ENCODE results near the gene PTPN1.
"Not testable (repeated sequence)": the region's sequence is repeated elsewhere in the genome, so short reads cannot be mapped to it uniquely, and the experiment has no call there.

The PTPN1 gene

GRCh38 chr20:50620459-50620858 lies 110.3 kb downstream of the PTPN1 start:
- DNase-seq = not testable (repeated sequence)

GRCh38 chr20:50621068-50621665 lies 111.0 kb downstream of the PTPN1 start:
- DNase-seq = no peak

- no peak for DNase-seq
Observed at GRCh38 chr20:50624351-50625016, 114.3 kb downstream of the PTPN1 start.

GRCh38 chr20:50625986-50626677 lies 115.9 kb downstream of the PTPN1 start:
- DNase-seq = no peak

GRCh38 chr20:50627747-50628146 lies 117.6 kb downstream of the PTPN1 start:
- DNase-seq = no peak

GRCh38 chr20:50628332-50628731 lies 118.1 kb downstream of the PTPN1 start:
- no peak for DNase-seq

GRCh38 chr20:50628853-50629669 lies 118.9 kb downstream of the PTPN1 start:
- no peak for DNase-seq

- no peak for DNase-seq
Observed at GRCh38 chr20:50629670-50630045, 119.5 kb downstream of the PTPN1 start.

- no peak for DNase-seq
Observed at GRCh38 chr20:50630578-50631263, 120.5 kb downstream of the PTPN1 start.

GRCh38 chr20:50632236-50632635 lies 122.1 kb downstream of the PTPN1 start:
- no peak for DNase-seq

- DNase-seq = no peak
Observed at GRCh38 chr20:50632701-50633100, 122.5 kb downstream of the PTPN1 start.

GRCh38 chr20:50633361-50633760 lies 123.2 kb downstream of the PTPN1 start:
- DNase-seq = no peak

- no peak for DNase-seq
Observed at GRCh38 chr20:50634191-50634590, 124.0 kb downstream of the PTPN1 start.
